NCI-H1048 (cell line): Measurements from ENCODE around the gene SPOCK1.

Experiments
- DNase-seq: peaks from one replicate; lab custom pipeline; 2025; lab: John Stamatoyannopoulos, UW

The SPOCK1 gene

DNA sequence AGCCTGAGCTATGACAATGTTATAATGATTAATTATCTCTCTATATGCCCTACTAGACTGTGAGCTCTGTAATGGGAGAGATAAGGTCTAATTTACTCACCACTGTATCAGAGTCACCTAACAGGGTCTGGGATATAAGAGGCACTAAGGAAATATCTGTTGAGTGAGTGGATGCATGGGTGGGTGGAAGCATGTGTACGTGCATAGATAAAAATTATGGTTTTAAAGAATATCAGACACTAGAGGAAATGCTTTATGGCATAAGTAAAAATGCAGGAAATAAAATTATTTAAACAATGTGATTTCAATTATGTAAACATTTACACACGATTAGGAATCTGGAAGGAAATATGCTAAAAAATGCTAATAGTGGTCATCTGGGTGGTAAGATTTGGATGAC lies 137.8 kb downstream of the SPOCK1 start:
- DNase-seq = no peak

DNA sequence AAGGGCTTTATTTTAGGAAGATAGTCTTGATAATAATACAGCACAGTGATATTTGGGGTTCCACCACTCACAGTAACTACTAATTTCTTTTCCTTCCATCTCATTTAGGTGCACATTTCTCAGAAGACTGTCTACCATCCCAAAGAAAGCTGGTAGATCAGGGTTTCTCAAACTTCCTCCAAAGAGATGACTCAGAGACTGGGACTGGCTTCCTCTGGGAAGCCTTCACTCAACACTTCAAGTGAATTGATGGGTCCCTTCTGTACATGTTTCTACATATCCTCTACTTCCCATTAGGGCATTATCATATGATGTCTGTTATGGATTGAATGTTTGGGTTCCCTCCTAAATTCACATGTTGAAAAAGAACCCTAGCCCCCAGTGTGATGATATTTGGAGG lies 138.5 kb downstream of the SPOCK1 start:
- DNase-seq = no peak

DNA sequence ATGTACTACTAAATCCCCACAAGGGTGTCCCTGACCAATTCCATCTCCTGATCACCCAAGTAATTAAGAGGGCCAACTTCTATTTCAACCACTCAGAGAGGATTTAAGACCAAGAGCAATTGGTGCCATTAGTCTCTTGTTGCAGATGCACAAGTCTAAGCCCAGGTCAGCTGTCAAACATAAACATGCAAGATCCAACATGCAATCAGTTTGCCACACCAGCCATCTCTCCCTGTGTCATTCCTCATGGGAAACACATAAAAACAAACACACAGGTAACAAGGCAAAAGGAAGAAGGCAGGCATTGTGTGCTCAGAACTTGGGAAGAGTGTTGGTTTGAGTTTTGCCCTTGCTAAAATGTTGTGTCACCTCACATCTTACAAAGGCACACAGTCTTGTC lies 139.2 kb downstream of the SPOCK1 start:
- no peak for DNase-seq

DNA sequence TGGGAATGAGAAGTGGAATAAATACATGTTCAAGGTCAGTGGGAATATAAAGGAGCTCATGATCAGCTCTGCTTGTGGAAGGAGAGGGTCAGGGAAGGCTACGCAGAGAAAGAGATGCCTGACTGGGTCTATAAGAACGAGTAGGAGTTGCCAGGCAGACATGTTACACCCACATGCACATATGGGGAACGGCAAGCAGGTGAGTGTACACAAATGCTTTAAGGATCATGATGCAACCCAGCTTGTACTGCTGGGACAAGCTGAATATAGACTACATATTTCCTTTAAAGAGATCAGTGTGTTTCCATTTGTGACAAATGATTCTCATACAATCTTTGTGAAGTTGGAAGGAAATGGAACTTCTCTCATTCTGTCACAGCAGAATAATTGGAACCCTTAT lies 141.7 kb downstream of the SPOCK1 start:
- no peak for DNase-seq

DNA sequence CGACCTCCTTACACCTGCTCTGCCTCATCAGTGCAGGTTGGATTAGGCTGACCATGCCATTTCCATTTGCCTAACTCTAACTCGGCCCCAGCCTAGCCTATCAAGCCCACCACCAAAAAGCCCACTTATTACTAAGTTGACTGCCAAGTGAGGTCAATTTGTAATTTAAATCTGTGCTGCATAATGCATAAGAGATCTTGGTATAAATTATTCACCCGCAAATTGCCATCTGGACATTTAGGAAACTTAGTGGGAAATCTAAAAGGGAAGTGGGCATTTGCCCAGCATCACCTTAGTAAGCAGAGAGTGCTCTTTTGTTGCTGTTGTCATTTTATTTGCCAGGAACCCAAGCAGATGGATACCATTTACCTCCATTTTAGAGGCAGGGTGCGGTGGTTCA lies 143.0 kb downstream of the SPOCK1 start:
- no peak for DNase-seq

DNA sequence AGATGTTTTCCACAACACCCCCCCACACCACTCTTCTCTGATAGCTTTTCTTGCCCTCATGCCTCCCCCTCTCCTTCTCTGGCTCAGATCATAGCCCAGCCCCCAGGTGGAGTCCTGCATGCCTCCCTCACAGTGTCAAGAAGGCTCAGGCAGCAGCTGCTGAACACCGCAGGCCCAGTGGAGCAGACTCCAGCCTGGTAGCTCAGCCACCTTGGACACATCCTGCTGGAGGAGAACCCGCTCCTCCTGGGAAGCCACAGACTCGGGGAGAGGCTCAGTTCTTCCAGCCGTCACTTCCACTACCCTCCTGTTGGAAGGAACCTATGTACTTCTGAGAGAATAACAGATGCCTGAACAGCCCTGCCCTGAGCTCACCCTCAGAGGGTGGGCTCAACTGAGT lies 143.4 kb downstream of the SPOCK1 start:
- DNase-seq = no peak

DNA sequence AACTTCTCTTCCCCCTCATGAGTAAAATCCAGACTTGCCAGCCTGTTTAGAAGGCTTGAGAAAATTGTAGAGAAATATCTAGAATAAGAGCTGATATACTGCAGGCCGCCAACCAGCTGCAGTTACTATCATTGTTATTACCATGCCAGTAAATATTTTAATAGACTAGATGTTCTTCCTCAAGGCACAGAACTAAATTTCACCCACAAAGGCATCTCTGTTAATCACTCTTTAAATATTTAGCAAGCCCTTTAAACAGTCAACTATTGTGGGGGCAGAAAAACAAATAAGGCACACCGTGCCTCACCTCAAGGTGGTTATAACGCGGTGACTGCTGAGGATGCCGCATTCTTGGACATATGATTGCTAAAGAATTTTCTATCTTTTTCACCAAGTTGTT lies 147.0 kb downstream of the SPOCK1 start:
- no peak for DNase-seq

DNA sequence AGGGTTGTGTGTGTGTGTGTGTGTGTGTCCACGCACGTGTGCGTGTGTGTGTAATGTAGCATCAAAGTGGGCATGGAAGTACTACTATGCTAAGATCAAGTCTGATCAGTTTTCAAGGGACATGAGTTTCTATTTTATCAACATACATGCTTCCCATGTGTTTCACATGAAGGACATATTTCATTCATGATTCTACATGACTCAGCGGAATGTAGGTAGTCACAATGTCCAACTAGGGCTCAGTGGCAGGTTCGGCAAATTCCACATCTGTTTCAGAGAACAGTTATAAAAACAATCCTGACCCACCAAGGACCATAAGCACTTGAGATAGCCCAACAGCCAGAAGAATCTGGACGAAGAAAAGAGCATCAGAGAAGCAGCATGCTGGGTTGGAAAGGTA lies 148.3 kb downstream of the SPOCK1 start:
- DNase-seq = no peak

DNA sequence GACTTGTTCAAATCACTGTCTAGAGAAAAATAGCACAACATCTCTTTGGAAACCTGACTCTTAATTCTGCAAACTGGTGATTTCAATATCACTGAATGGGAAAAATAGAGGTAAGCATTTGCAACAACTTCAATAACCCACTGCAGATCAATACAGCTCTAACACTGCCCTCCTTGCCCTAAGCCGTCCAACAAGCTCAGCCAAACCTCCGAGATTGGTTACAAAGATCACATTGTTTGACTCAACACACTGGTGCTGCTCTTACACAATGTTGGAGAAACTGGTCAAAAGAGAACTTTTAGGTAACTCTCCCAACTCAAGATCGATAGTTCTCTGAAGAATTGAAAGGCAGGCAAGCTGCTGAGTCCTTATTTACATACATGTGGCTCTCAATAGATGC lies 150.4 kb downstream of the SPOCK1 start:
- no peak for DNase-seq

DNA sequence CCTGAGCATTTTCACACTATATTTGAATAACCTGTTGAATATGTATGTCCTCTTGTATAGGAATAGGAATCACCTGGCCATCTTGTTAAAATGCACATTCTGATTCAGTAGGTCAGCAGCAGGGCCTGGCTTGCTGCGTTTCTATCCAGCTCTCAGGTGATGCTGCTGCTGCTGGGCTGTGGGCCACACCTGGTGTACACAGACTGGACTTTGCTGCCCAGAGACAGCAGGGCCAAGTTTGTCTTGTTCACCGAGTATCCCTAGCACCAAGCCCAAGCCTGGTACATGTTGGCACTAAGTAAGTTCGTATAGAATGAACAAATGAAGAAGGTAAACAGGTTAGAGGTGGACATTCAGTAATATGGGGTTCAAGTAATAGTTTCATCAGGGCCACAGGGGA lies 151.3 kb downstream of the SPOCK1 start:
- DNase-seq = no peak

DNA sequence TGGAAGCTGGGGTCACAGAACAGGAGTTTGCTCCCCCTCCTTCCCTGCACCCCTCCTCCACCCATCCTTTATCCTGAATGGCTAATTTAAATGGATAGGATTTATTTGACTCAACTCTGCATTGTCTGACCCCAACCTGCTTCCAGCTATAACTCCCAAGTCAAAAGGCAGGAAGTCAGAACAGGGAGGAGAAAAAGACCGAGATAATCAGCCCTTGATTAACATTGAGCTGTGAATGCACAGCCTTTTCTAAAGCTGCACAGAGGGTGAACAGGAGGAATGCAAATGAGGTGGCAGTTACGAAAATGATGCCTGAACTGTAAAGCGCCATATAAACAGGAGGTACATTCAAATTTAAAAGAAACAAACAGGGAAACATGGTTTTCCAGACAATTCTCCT lies 152.8 kb downstream of the SPOCK1 start:
- no peak for DNase-seq

DNA sequence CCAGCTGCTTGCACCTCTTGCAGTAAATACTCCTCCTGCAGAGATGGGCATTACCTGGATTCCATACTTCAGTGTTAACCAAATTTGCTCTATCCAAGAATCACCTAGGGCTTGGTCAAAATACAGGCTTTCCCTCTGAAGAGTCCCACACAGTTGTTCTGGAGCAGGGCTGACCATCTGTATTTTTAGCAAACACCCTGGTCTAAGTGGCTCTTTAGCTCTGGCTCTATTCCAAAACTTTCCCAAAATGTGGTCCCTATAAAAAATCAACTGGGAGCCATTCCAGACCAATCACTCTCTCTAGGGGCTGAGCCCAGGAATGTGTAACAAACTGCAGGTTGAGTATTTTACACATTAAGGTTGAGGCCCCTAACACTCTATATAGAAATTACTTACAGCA lies 153.7 kb downstream of the SPOCK1 start:
- no peak for DNase-seq

DNA sequence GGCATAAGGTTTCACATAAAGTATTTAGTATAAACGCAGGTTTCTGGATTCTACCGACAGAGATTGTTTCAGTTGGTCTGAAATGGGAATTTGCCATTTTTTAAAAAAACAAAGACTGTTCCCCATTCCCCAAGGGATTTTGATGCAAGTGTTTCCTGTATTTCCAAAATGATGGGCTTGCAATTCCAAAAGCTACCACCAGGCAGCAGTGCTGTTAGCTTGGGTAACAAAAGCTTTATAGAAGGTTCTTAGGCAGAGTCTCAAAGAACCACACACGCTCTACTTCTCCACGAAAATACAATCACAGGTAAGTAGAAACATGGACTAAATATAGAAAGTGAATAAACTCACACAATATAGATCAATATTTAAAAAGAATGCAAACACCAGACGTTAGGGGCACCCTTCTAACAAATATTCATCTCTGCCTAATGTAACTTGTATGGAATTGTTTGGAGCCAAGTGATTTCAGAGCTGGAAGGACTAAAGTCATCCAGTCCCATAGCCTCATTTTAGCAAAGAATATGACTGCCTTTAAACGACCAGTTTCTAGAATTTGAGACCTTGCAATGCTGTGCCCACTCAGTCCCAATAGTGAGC lies 154.3 kb downstream of the SPOCK1 start:
- DNase-seq = no peak

DNA sequence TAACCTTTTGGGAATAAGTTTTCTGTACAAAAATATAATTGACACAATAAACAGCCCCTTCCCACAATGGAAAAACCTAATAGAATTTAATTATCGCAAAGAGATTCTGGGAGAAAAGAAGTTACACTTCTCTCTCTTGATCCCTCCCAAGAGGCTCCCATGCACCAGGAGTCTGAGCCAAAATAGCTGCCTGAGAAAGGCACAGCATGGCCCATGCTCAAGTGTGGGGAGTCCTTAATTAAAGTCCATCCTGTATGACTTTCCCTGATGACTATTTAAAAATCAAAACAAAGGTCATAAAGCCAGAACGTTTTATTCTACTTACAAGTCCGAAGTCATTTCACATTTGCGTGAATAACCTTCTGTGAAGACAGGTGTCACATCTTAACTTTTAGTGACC lies 155.1 kb downstream of the SPOCK1 start:
- no peak for DNase-seq

DNA sequence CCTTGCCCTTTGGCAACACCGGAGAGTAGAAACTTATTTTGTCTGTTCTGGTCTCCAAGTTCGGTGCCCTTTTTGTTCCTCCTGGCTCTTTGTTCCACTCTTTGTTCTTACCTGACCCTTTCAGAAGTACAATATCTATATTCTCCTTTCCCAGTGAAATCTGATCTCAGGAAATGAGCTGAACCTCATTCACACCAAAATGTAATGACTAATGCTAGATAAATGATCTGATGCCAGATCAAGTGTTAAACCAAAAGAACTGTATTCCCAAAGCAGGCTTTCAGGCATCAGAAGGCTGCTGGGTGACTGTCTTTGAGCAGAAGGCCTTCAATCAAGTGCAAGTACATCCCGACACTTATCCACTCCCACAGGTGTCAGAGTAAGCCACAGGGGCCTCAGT lies 156.4 kb downstream of the SPOCK1 start:
- no peak for DNase-seq

DNA sequence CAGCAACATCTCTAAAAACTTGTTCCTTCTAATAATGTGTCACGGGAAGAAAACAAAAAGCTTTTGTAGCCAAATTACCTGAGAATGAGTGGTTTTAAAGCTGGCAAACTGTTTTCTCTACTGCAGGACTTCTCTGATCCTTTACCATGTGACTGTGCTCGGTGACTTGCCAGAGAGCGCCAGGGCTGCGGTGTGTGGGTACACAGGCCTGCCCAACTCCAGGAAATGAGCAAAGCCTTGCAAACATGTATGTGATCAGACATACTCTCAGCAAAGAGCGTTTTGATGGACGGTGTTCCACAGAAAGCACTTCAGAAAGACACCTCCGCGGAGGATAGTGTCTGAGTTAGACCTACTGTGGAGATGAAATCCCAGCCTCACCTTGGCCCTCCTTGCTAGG lies 157.3 kb downstream of the SPOCK1 start:
- DNase-seq = no peak

DNA sequence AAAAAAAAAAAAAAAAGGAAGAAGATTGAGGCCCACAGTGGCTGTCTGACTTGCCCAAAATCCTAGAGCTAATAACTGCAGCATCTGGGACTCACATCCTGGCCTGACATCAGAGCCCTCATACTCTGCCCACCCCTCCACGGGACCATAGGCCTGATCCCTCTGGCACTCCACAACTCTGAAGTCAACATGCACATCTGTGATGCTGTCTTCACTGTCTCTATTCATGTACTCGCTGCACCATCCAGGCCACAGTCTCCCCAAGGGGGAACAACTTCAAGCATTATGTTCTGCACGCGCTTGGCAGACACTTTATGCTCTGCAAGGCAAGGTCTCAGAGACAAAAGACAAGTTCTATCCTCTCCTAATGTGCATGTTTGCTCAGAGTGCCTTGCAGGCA lies 158.2 kb downstream of the SPOCK1 start:
- DNase-seq = no peak

DNA sequence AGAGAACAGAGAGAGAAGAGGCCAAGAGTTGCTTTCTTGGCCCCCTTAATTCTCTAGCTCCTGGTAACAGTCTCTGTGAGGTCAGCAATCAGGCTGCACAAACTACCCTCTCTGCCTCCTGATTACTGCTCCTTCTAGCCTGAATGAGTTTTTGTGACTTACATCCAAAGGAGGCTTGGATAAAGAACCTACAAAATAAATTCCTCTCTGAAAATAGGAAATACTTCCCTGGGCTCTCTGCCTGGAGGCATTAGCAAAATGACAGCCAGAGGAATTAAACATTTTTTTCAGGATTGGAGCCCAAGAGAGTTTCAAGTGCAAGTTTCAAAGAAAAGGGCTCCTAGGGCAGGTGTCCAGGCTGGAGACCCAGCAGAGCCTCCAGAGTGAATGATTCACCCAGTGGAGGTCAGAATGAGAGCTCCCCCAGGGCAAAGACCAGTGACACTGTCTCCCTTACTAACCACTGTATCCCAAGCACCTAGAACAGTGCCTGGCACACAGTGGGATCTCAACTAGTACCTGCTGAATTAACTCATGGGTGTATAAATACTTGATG lies 162.5 kb downstream of the SPOCK1 start:
- no peak for DNase-seq

DNA sequence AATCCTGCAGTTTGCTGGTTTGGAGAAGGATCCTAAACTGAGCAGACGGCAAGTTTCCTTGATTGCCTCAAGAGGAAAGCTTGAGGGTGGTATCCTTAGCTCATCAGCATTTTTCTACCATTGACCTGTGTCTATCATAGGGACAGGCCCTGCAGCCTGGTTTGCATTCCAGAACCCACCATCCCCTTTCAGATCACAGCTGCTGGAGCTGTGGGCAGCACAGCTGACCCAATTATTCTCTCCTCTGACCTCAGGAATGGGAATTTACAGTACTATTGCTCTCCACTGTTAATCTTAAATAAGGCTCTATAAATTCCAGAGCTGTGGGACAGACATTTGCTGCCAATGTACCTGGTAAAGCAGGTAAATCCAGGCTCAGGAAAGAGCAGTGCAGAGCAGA lies 163.0 kb downstream of the SPOCK1 start:
- no peak for DNase-seq

DNA sequence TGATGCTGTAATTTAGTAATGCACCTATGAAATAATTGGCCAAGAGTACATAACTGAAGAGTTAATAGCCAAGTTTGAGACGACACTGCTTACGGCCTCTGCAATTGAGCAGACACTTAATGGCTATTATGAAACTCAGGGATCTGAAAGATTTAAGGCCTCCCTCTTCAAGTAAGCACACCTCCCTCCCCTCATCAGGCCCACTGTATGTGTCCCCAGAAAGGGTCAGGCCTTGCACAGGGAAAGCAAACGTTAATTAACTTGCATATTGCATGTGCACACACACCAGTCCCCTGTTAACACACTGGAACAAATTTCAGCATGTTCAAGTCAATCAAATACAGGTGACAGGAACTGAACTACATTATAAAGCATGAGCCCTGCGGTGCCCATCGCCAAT lies 163.6 kb downstream of the SPOCK1 start:
- no peak for DNase-seq

DNA sequence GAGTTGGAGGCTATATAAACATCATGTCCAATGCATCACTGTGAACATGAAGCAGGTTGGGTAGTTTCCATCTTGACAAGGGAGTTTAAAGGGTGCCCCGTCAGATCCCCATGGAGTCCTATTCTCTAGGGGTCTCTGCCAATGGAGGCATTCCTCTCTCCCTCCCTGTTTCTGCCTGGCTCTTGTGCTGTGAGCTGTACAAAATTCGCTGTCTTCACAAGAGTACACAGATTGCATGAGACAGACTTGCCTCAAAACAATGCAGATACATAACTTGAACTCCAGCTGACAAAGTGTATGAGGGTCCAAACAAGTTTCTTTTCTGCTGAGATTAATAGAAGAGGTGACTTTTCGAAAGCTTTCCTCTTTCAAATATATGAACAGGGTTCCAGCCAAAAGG lies 165.2 kb downstream of the SPOCK1 start:
- no peak for DNase-seq

DNA sequence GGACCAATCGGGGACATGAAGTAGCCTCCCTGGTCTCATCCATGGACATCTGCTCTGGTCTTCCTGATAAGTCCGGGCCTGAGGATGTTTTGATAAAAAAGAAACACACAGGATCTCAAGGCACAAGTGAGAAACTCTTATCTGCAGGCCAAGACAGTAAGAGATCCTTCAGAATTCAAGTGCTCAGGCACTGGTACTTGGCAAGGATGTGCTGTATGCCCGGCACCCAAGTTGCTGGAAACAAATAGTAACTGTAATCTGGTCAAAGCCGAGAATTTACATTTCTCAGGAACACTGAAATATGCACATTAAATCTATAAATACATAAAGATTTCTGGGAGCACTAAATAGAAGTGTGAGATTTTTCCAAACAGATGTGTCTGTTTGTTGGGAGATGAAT lies 165.7 kb downstream of the SPOCK1 start:
- DNase-seq = no peak

DNA sequence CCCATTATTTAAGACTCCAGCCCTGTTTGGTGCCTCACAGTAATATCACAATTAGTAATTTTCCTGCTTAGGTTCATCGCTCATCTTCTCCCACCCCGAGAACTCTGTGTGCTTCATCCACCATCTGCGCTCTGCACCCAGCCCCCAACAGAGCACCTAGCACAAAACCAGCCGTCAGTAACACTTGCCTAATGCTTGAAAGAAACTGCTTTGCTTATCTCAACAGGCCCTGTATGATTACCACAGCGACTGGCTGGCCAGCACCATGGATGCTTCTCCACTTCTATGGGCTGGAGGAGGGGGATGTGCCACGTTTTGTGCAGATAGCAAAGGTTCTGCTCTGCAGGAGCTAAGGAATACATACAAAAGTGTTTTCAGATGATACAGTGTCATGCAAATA lies 166.8 kb downstream of the SPOCK1 start:
- DNase-seq = no peak

DNA sequence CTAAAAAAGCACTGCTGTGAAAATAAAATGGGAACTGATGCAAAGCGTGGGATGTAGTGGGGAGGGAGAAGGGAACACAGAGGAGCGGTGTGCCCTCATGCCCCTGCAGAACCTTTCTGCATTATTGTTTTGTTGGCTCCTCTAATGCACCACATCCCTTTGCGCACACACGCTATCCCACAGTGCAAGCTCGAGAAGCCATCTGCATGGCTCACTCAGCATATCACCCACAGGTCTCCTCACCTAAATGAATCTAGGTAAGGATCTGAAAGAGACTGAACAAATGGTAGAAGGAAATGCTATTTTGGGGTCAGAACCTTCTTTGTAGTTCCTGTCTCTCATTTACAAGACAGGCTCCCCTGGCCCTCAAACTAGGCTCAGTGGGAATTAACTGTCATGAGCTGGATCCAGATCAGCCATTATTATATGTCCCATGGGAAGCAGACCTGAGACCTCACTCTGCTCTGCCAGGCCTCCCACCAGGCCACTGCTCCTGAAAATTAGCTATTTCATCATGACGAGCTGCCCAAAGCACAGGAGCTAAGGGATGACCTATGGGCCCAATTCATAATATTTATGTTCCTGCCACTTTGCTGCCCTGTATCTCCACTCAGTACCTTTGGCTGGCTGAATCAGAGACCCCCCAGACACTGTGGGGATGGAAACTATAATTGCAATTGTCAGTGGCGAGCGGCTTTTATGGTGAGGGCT lies 169.4 kb downstream of the SPOCK1 start:
- DNase-seq = no peak
